Measurements from ENCODE around the gene SCOC.

DNA sequence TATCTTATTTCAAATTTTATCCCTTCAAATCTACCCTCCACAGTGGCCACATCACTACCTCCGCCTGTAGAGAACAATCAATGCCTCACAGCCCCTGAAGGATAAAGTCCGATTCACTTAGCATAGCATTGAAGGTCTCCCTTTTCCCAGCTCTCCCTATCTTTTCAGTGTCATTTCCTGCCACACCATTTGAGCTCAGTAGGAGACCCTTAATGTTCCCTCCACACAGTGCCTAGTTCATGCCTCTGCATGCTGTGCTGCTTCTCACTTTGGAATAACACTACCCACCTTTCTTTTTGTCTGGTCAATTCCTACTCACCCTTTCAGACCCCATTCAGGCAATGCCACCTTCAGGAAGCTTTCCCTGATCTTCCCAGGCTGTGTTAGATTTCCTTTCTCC, 23.6 kb upstream of the SCOC start:
- TF ChIP-seq YY1 (IDR thresholded peaks at IDR 0.05; ENCODE audit: insufficient read depth, insufficient read length) (no peak), ZNF274 (IDR thresholded peaks at IDR 0.05; ENCODE audit: low read depth, low read length) (no peak)
